Breast epithelium (tissue), 4 donors: ENCODE measurements around the gene PPM1H. TPM values are rescaled to one million over a fixed set of nuclear protein-coding genes. Genes with fewer than 3 reads are reported as not detected.

ENCODE experiments used
- DNase-seq, 2 donors: peaks; one replicate each; pipeline ENCODE4 v3.0.0-alpha.2; 2019; ENCODE audit warnings: low spot score in 2 of 2
- H3K27ac ChIP-seq, 2 donors: fragments of 200-600 bp; sonication (generic) in 1 of 2; one replicate each; pipeline ENCODE4 v1.5.1; 2016 to 2019; ENCODE audit warnings: mild to moderate bottlenecking in 1 of 2
- H3K27me3 ChIP-seq, 2 donors: fragments of 200-600 bp; sonication (generic) in 1 of 2; one replicate each; pipeline versions ENCODE4 v1.5.1 to v1.6.0; 2017 to 2019; ENCODE audit warnings: control low read depth in 1 of 2, mild to moderate bottlenecking in 1 of 2
- H3K36me3 ChIP-seq: fragments of 200-600 bp; one replicate; pipeline ENCODE4 v1.5.1; 2019
- H3K4me1 ChIP-seq, 2 donors: fragments of 200-600 bp; sonication (generic); one replicate each; pipeline ENCODE4 v1.5.1; 2016 to 2019; ENCODE audit warnings: control low read depth in 1 of 2
- H3K4me3 ChIP-seq, 3 donors: fragments of 200-600 bp; sonication (generic); 1 replicate in 2 of 3; 2 replicates in 1 of 3; pipeline ENCODE4 v1.5.1; 2016 to 2019; ENCODE audit warnings: mild to moderate bottlenecking in 3 of 3, moderate library complexity in 2 of 3
- H3K9me3 ChIP-seq, 2 donors: fragments of 200-600 bp; sonication (generic) in 1 of 2; one replicate each; pipeline ENCODE4 v1.5.1; 2016 to 2019; ENCODE audit warnings: control low read depth in 1 of 2
- POLR2A ChIP-seq: fragments of 450-650 bp; IDR thresholded peaks from one replicate; pipeline ENCODE4 v1.6.1; 2016; ENCODE audit warnings: antibody characterized with exemption, mild to moderate bottlenecking, moderate library complexity
- POLR2AphosphoS5 ChIP-seq, 3 donors: sonication (generic); formaldehyde crosslinking; IDR thresholded peaks; one replicate each; pipeline ENCODE4 v1.6.1; 2017; ENCODE audit warnings: antibody characterized with exemption in 3 of 3
- intact Hi-C: fragments of 100-400 bp; cut with DNase I; formaldehyde crosslinking; loops from one replicate; pipeline ENCODE4 v1.15.1; 2023; ENCODE audit warnings: low total_unique reads
- total RNA-seq, 3 donors: library from RNA; depleted of rRNA; stranded (reverse); fragments of >200 nt; gene quantifications; one replicate each; pipeline ENCODE4 v1.1.0, GENCODE V29; 2016
- TF ChIP-seq, protein P1 (sequence below), 3 donors: fragments of 450-650 bp; IDR thresholded peaks; one replicate each; pipeline ENCODE4 v1.5.1; 2016 to 2017; ENCODE audit warnings: antibody characterized with exemption in 3 of 3, mild to moderate bottlenecking in 3 of 3, moderate library complexity in 3 of 3

Gene PPM1H
- total RNA-seq, 3 donors from 2014 or later, result 2.2 to 15.4 (median 13.5) TPM

DNA sequence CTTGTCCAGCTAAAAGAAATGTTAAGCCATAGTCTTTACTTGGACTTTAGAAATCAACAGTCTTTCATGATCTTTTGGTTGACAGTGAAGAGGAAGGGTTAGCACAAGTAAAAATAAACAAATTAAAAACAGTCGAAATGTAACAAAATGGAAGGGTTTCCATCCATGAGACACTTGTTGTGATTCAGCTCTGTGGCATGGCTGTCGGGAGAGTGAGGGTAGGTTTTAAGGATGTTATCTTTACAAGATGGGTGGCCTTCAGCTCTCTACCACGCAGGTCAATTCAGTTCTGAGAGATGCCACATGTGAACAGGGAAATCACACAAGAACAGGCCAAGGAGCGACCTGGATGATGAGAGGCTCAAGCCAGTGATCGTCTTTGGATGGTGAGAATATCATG lies 180.2 kb downstream of the PPM1H start:
- TF ChIP-seq POLR2AphosphoS5 (IDR thresholded peaks at IDR 0.05), result no peak
- TF ChIP-seq, protein P1, sequence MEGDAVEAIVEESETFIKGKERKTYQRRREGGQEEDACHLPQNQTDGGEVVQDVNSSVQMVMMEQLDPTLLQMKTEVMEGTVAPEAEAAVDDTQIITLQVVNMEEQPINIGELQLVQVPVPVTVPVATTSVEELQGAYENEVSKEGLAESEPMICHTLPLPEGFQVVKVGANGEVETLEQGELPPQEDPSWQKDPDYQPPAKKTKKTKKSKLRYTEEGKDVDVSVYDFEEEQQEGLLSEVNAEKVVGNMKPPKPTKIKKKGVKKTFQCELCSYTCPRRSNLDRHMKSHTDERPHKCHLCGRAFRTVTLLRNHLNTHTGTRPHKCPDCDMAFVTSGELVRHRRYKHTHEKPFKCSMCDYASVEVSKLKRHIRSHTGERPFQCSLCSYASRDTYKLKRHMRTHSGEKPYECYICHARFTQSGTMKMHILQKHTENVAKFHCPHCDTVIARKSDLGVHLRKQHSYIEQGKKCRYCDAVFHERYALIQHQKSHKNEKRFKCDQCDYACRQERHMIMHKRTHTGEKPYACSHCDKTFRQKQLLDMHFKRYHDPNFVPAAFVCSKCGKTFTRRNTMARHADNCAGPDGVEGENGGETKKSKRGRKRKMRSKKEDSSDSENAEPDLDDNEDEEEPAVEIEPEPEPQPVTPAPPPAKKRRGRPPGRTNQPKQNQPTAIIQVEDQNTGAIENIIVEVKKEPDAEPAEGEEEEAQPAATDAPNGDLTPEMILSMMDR (IDR thresholded peaks at IDR 0.05), result no peak
- no peak for DNase-seq
- intact Hi-C loops, result no loop called here
- no peaks in the 10 kb centered on the region for H3K36me3 ChIP-seq
- H3K4me3 ChIP-seq, result no peak overlapping the region
- peaks cover 0 to 5% of the 10 kb centered on the region in 2 donors for H3K4me1 ChIP-seq
- H3K27ac ChIP-seq, result no peak overlapping the region
- no peaks in the 10 kb centered on the region for H3K27me3 ChIP-seq
- no peaks in the 10 kb centered on the region for H3K9me3 ChIP-seq

DNA sequence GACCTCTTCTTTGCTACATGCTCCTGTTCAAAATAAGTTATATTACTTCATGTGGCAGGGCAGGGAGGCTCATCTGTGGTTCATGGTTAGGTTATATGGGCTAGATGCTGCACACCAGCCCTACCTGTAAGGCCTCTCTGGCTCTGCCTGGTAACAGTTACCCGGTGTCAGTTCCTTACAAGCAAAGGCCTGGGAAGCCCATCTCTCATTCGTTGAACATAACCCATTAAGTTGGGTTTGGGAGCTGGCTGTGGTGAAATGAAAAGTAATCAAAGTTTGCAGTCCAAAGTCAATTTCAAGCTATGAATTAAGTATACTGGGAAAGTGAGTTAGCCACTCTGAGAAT lies 183.2 kb downstream of the PPM1H start:
- no peaks in the 10 kb centered on the region for H3K36me3 ChIP-seq
- no peak overlapping the region for H3K4me3 ChIP-seq
- DNase-seq, result no peak
- intact Hi-C loops, result no loop called here
- H3K4me1 ChIP-seq, result peaks cover 0 to 5% of the 10 kb centered on the region in 2 donors
- TF ChIP-seq POLR2A, result no peak
- TF ChIP-seq, protein P1 (IDR thresholded peaks at IDR 0.05), result no peak
- TF ChIP-seq POLR2AphosphoS5 (IDR thresholded peaks at IDR 0.05), result no peak
- H3K27ac ChIP-seq, result peak overlapping the region in 1 of 2 donors; percentile 43
- no peaks in the 10 kb centered on the region for H3K9me3 ChIP-seq
- H3K27me3 ChIP-seq, result no peaks in the 10 kb centered on the region

DNA sequence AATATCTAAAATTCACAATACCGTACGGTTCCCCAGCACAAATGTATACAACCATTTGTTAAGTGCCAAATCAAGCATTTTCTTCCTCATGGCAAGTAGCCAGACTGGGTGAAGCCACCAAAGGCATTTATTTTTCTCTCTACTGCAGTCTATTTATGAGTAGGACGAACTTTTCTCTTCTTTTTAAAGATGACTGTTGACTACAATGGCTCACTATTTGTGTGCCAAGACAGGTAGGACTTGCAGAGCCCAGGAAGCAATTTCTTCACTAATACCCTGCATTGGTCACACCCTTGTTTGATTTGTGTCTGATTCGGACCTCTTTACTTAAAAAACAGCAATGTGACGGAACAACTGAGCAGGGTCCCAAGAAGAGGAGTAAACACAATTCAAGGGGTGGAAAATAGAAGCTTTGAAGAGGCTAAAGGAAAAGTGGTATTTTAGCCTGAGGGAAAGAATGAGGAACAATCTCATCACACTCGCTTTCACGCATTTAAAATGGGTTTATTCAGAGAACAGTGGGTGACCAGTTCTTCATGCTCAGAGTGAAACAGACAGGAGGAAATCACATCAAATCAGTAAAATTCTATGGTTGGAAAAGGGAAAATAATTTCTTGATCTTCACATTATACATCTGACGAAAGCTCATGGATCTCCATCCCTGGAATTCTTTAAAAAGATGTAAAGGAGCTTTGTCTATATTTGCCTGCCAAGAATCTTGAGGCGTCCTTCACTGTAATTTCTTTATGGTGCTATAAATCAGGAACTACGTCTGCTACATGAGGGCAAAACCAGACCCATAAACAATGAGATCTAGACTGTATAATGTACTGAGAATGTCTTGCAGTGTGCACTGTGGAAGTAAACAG lies 183.8 kb downstream of the PPM1H start:
- H3K27ac ChIP-seq, result peak overlapping the region; percentile 43 to 45
- intact Hi-C loops, result no loop called here
- no peak for DNase-seq
- H3K9me3 ChIP-seq, result no peaks in the 10 kb centered on the region
- H3K4me1 ChIP-seq, result peaks cover 0 to 5% of the 10 kb centered on the region in 2 donors
- TF ChIP-seq POLR2A (no peak), POLR2AphosphoS5 (IDR thresholded peaks at IDR 0.05) (no peak)
- TF ChIP-seq, protein P1 (IDR thresholded peaks at IDR 0.05), result no peak
- H3K36me3 ChIP-seq, result no peaks in the 10 kb centered on the region
- H3K27me3 ChIP-seq, result no peaks in the 10 kb centered on the region
- H3K4me3 ChIP-seq, result no peak overlapping the region

DNA sequence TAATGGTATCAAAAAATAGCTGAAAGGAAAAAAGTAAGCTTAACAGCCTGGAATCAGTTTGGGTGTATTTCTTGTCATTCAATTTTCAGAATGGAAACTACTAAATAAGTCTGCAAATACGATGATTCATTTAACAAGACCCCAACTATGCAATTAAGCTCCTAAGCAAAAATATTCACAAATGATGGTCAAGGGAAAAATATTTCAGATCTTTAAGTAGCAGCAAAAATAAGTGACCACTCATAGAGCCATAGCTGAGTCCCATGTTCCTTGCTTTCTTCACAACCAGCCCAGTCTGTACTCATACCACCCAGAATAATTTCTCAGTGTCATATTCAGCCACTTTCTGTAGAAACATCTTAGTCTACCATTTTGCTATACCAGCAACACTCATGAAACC lies 185.4 kb downstream of the PPM1H start:
- Histone ChIP-seq H3K9me3 (no peaks in the 10 kb centered on the region), H3K27me3 (no peaks in the 10 kb centered on the region), H3K36me3 (no peaks in the 10 kb centered on the region), H3K27ac (no peak overlapping the region), H3K4me1 (peaks cover 0 to 5% of the 10 kb centered on the region in 2 donors), H3K4me3 (no peak overlapping the region)
- TF ChIP-seq POLR2A (no peak), POLR2AphosphoS5 (IDR thresholded peaks at IDR 0.05) (no peak)
- TF ChIP-seq, protein P1 (IDR thresholded peaks at IDR 0.05), result no peak
- intact Hi-C loops, result no loop called here
- DNase-seq, result no peak

DNA sequence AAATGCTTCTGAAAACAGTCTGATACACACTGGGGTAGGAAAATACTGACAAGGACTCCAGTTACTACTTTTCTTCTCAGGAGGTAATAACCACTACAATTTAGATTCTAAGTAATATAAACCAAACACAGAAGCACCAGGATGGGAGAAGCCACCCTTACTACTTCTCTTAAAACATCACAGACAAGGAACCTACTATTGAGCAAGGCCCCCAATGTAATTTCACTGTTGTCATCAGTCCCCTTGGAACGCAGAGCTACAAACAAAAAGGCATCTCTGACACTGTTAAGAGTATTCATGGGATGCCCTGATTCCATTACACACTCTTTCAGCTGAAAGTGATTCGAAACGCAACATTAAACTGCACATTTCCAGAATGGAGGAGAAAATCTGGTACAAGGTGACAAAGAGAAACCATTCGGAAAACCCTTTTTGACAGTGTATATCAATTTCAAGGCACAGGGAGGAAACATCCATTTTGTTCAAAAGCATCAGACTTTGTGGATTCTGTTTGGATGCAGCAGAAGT lies 185.9 kb downstream of the PPM1H start:
- TF ChIP-seq, protein P1 (IDR thresholded peaks at IDR 0.05), result no peak
- TF ChIP-seq POLR2A (no peak), POLR2AphosphoS5 (IDR thresholded peaks at IDR 0.05) (no peak)
- intact Hi-C loops, result no loop called here

More for the DNA sequence above, 185.9 kb downstream of the PPM1H start:
- Histone ChIP-seq H3K27ac (no peak overlapping the region), H3K36me3 (no peaks in the 10 kb centered on the region), H3K9me3 (no peaks in the 10 kb centered on the region), H3K4me3 (no peak overlapping the region), H3K4me1 (peaks cover 0 to 5% of the 10 kb centered on the region in 2 donors), H3K27me3 (no peaks in the 10 kb centered on the region)
- no peak for DNase-seq
